Right atrium auricular region (tissue), 2 donors: ENCODE measurements around the gene DSTN. TPM values are rescaled to one million over a fixed set of nuclear protein-coding genes. Genes with fewer than 3 reads are reported as not detected.

Source experiments
- DNase-seq: peaks from one replicate; pipeline ENCODE4 v3.0.0-alpha.2; 2019; ENCODE audit warnings: low spot score
- H3K27ac ChIP-seq, 2 donors: fragments of 200-600 bp; sonication (generic); 1 replicate in 1 of 2; 2 replicates in 1 of 2; pipeline ENCODE4 v1.5.1; 2016 to 2019
- H3K27me3 ChIP-seq, 2 donors: fragments of 200-600 bp; sonication (generic); one replicate each; pipeline versions ENCODE4 v1.5.1 to v1.6.0; 2017 to 2019
- H3K36me3 ChIP-seq: fragments of 200-600 bp; sonication (generic); one replicate; pipeline ENCODE4 v1.5.1; 2016
- H3K4me1 ChIP-seq, 2 donors: fragments of 200-600 bp; sonication (generic); one replicate each; pipeline versions ENCODE4 v1.5.1 to v1.6.0; 2017 to 2019
- H3K4me3 ChIP-seq, 2 donors: fragments of 200-600 bp; sonication (generic); 1 replicate in 1 of 2; 2 replicates in 1 of 2; pipeline ENCODE4 v1.5.1; 2017 to 2019; ENCODE audit warnings: mild to moderate bottlenecking in 1 of 2, moderate library complexity in 1 of 2
- H3K9me3 ChIP-seq, 2 donors: fragments of 200-600 bp; sonication (generic); one replicate each; pipeline ENCODE4 v1.5.1; 2019
- total RNA-seq, 2 donors: library from RNA; depleted of rRNA; stranded (reverse); fragments of >200 nt; gene quantifications; one replicate each; pipeline ENCODE4 v1.1.0, GENCODE V29; 2016
- TF ChIP-seq, protein P1 (sequence below), 2 donors: fragments of 200-600 bp; sonication (generic); IDR thresholded peaks; one replicate each; pipeline ENCODE4 v1.5.1; 2019; ENCODE audit warnings: antibody characterized with exemption in 2 of 2

DSTN gene
- total RNA-seq, 2 donors from 2014 or later, result 585 to 760 TPM

DNA sequence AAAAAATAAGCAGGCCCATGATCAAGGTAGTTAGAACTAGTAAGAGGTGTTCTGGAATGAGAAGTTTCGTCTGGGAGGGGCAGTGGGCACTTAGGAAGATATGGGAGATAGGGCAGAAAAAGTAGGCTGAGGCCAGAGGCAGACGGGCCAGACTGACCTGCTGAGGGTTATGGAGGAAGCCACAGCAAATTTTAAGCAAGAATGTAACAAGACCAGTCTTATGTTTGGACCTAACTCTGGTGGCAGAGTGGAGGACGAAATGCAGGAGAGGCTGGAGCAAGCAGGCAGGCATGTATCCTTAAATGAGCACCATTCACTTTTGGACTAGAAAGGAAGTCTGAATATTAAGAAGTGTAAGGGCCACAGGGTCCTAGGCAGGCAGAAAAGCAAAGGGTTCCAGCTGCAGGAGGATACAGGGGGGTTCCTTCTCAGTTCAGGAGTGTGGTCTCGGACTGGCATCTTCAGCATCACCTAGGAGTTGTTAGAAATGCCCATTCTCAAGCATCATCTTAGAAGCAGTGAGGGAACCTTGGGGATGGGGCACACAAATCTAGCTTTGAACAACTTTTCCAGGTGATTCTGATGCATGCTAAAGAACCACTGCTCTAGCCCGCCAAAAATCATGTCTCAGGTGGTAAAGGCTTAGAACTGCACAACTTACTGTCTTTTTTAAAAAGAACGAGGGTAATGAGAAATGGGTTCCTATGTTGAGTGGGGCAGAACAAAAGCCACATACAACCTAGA lies 1.7 kb upstream of the DSTN start:
- H3K4me1 ChIP-seq, result peaks cover 0 to 39% of the 10 kb centered on the region in 2 donors

DNA sequence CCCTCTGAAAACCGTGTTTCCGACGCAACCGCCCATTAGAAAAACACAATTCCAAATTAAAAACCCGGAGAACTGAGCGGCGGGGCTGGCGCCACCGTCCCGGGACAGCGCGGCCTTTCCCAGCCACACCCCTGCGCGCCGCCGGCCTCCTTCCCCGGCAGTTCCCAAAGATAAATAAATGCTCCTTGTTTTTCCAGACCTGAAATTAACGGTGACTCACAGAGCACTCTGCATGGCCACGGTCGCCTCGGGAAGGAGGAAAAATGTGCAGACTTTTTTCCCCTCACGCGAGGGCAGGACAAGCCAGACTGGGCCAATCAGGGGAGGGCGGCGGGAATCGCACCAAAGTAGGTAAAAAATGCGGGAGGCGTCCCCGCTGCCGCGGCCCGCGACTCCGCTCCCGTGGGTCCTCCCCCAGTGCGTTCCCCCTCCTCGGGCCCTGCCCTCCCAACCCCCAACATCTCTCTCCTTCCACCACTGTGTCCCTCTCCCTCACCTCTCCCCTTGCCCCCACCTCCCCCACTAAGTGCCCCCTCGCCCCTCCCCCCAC lies 828 bp upstream of the DSTN start:
- Histone ChIP-seq H3K4me1 (peaks cover 0 to 44% of the 10 kb centered on the region in 2 donors), H3K27ac (peak overlapping the region; percentile 99), H3K9me3 (no peaks in the 10 kb centered on the region), H3K27me3 (no peaks in the 10 kb centered on the region), H3K4me3 (peak overlapping the region; percentile 87 to 97), H3K36me3 (peaks cover 3% of the 10 kb centered on the region)
- TF ChIP-seq, protein P1, sequence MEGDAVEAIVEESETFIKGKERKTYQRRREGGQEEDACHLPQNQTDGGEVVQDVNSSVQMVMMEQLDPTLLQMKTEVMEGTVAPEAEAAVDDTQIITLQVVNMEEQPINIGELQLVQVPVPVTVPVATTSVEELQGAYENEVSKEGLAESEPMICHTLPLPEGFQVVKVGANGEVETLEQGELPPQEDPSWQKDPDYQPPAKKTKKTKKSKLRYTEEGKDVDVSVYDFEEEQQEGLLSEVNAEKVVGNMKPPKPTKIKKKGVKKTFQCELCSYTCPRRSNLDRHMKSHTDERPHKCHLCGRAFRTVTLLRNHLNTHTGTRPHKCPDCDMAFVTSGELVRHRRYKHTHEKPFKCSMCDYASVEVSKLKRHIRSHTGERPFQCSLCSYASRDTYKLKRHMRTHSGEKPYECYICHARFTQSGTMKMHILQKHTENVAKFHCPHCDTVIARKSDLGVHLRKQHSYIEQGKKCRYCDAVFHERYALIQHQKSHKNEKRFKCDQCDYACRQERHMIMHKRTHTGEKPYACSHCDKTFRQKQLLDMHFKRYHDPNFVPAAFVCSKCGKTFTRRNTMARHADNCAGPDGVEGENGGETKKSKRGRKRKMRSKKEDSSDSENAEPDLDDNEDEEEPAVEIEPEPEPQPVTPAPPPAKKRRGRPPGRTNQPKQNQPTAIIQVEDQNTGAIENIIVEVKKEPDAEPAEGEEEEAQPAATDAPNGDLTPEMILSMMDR (IDR thresholded peaks at IDR 0.05), result peak in 1 of 2 donors; percentile 16
- peak; percentile 95 for DNase-seq

More for the DNA sequence above, 1.7 kb upstream of the DSTN start:
- peak overlapping the region; percentile 87 to 97 for H3K4me3 ChIP-seq
- DNase-seq, result no peak
- no peaks in the 10 kb centered on the region for H3K36me3 ChIP-seq
- no peaks in the 10 kb centered on the region for H3K27me3 ChIP-seq
- no peaks in the 10 kb centered on the region for H3K9me3 ChIP-seq
- TF ChIP-seq, protein P1 (IDR thresholded peaks at IDR 0.05), result no peak
- H3K27ac ChIP-seq, result peak overlapping the region; percentile 99

DNA sequence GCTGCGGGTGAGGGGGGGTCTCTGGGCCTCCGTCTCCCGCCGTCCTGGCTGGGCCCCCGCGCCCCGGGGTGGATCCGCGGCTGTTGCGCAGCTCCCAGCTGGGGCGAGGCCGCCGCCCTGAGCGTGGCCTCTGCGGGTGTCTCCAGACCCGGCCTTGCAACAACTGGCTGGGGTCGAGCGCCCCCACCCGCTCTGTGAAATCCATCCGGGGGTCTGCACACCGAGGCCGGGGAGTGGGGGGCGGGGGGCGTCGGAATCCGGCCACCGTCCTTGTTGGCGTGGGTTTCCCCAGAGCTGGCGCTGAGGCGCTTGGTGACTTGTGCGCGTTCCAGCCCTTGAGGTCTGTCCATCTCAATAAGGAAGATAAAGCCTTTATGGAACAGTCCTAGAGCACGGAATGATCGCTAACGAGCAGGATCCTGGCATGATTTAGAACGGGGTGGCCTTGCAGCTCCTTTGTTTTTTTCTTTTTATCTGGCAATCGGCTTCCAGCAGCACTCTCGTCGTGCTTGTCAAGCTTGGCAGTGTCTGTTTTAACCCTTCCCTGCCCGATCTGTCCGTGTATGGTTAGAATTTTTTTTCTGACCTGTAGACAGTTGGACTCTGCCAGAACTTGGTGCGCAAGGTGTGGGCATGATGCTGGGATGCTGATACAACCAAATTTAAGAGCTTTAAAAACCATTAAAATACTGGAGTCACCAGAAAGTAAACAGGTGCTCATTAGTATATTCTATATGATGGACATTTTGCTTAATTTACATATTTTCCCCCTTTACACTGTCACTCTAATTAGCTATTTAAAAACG lies 675 bp downstream of the DSTN start:
- Histone ChIP-seq H3K27me3 (no peaks in the 10 kb centered on the region), H3K4me3 (peak overlapping the region; percentile 87 to 97), H3K4me1 (peaks cover 0 to 55% of the 10 kb centered on the region in 2 donors), H3K27ac (peak overlapping the region; percentile 99), H3K36me3 (peaks cover 3% of the 10 kb centered on the region), H3K9me3 (no peaks in the 10 kb centered on the region)
- TF ChIP-seq, protein P1 (IDR thresholded peaks at IDR 0.05), result no peak
- no peak for DNase-seq

DNA sequence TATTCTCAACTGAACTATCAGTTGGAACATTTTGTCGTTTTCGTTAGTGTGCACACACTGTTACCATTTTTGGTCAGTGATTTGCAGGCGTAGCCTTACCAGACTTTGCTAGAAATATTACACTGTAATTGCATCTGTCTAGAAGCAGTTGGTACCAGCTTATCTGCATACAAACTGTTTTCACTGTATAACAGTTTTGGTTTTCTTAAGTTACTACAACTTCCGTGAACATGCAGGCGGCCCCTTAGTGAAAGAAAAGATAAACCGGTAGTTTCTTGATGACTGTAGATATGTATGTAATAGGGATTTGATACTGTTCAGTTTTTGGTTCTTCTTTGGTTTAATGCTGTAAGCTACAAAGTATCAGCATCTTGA lies 1.3 kb downstream of the DSTN start:
- TF ChIP-seq, protein P1 (IDR thresholded peaks at IDR 0.05), result no peak
- Histone ChIP-seq H3K4me3 (peak overlapping the region; percentile 87 to 97), H3K4me1 (peaks cover 0 to 61% of the 10 kb centered on the region in 2 donors), H3K9me3 (no peaks in the 10 kb centered on the region), H3K36me3 (peaks cover 3% of the 10 kb centered on the region), H3K27ac (peak overlapping the region; percentile 99), H3K27me3 (no peaks in the 10 kb centered on the region)
- DNase-seq, result no peak

DNA sequence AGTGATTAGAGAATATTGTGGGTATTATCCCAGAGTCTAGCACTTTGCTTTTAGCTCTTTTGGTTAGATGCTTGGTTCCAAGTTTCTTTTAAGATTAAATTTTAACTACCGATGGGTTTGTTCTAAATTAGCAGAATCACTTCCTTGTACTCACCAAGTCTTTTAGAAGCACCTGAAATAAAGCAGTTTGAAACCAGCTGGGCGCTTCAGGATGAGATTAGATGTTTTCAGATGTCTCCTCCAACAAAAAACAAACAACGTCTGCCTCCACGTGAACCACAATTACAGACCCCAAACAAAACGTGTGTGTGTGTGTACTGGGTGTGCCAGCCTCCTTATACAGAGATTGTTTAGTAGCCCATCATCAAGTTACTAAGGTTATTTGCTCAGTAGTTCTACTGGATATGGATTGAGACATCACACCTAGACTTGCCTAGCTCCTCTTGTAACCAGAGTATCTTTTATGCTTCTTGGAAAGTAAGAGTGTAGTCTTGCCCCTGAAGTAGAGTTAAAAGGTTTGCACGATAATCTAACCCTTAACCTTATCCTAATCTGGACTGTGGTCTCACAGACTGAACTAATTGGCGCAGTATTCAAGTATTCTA lies 2.3 kb downstream of the DSTN start:
- Histone ChIP-seq H3K9me3 (no peaks in the 10 kb centered on the region), H3K4me3 (peak overlapping the region; percentile 87 to 97), H3K4me1 (peaks cover 0 to 67% of the 10 kb centered on the region in 2 donors), H3K36me3 (peaks cover 10% of the 10 kb centered on the region), H3K27me3 (no peaks in the 10 kb centered on the region), H3K27ac (peak overlapping the region; percentile 99)
- no peak for DNase-seq
- TF ChIP-seq, protein P1 (IDR thresholded peaks at IDR 0.05), result no peak
